H1 (cell line): Measurements from ENCODE around the gene SEPTIN5. TPM values are rescaled to one million over a fixed set of nuclear protein-coding genes. Genes with fewer than 3 reads are reported as not detected.

ENCODE experiments used
- CTCF ChIA-PET: fragments of 300-600 bp; sonication (Branson Sonifier 250); formaldehyde crosslinking; loops from one replicate; lab custom pipeline; 2021; ENCODE audit not compliant: partially characterized antibody; lab: Charles Lee
- POLR2A ChIA-PET: fragments of 300-600 bp; sonication (Branson Sonifier 250); formaldehyde crosslinking; loops from one replicate; lab custom pipeline; 2021; ENCODE audit warnings: inconsistent platforms; ENCODE audit not compliant: partially characterized antibody; lab: Charles Lee
- DNase-seq, 2 experiments: peaks; one replicate each; pipeline versions ENCODE4 v3.0.0 to v3.0.0-alpha.2; 2010 to 2022; ENCODE audit warnings: low spot score in 2 of 2, low read depth in 1 of 2, mixed read lengths in 1 of 2
- FAIRE-seq: peaks from 2 replicates; lab custom pipeline; 2011; peaks lifted over from hg19 to GRCh38; lab: Jason Lieb, UNC
- H2AFZ ChIP-seq: 2 replicates; pipeline ENCODE4 v1.8.1; 2012; ENCODE audit warnings: low read length, inconsistent platforms
- H2AK5ac ChIP-seq: 2 replicates; pipeline ENCODE4 v1.6.1; 2013; ENCODE audit warnings: low read depth, low read length
- H2BK120ac ChIP-seq: replicated peaks from 2 replicates; pipeline ENCODE3; 2013; ENCODE audit warnings: low read depth, low read length, inconsistent platforms
- H2BK12ac ChIP-seq: 2 replicates; pipeline ENCODE4 v1.6.1; 2013; ENCODE audit warnings: low read depth, low read length
- H2BK15ac ChIP-seq: 2 replicates; pipeline ENCODE4 v1.6.1; 2013; ENCODE audit warnings: low read length
- H2BK20ac ChIP-seq: 2 replicates; pipeline ENCODE4 v1.6.1; 2013; ENCODE audit warnings: low read length
- H2BK5ac ChIP-seq: 2 replicates; pipeline ENCODE4 v1.6.1; 2013; ENCODE audit warnings: low read depth, low read length
- H3K14ac ChIP-seq: 2 replicates; pipeline ENCODE4 v1.6.1; 2013; ENCODE audit warnings: inconsistent platforms; ENCODE audit not compliant: insufficient read length
- H3K18ac ChIP-seq: 2 replicates; pipeline ENCODE4 v1.6.1; 2013; ENCODE audit warnings: low read length; ENCODE audit errors: extremely low read depth
- H3K23ac ChIP-seq: 2 replicates; pipeline ENCODE4 v1.6.1; 2013; ENCODE audit warnings: inconsistent platforms; ENCODE audit not compliant: insufficient read length
- H3K23me2 ChIP-seq: 2 replicates; pipeline ENCODE4 v1.6.1; 2013; ENCODE audit warnings: low read depth, low read length
- H3K27ac ChIP-seq: 2 replicates; pipeline ENCODE4 v1.6.1; 2011; ENCODE audit warnings: low read depth, low read length, inconsistent platforms
- H3K27me3 ChIP-seq, 4 experiments: replicated peaks in 1 of 4; 1 replicate in 1 of 4; 2 replicates in 3 of 4; pipeline versions ENCODE4 v1.6.1 to v1.8.1; 2011 to 2013; ENCODE audit warnings: low read length in 3 of 4, mild to moderate bottlenecking in 3 of 4, inconsistent platforms in 2 of 4, mixed read lengths in 2 of 4, moderate library complexity in 1 of 4; ENCODE audit not compliant: control insufficient read depth in 3 of 4, insufficient read depth in 3 of 4; ENCODE audit errors: extremely low read depth in 1 of 4
- H3K36me3 ChIP-seq, 4 experiments: 2 replicates each; pipeline versions ENCODE4 v1.6.1 to v1.8.1; 2011 to 2013; ENCODE audit warnings: mild to moderate bottlenecking in 4 of 4, low read length in 3 of 4, moderate library complexity in 2 of 4, control low read depth in 1 of 4, inconsistent platforms in 1 of 4; ENCODE audit not compliant: insufficient read depth in 4 of 4, control insufficient read depth in 2 of 4
- H3K4ac ChIP-seq: replicated peaks from 2 replicates; pipeline ENCODE3; 2013; ENCODE audit warnings: low read length, low read depth, mixed read lengths, inconsistent platforms; ENCODE audit not compliant: insufficient read length
- H3K4me1 ChIP-seq, 4 experiments: replicated peaks in 1 of 4; 1 replicate in 1 of 4; 2 replicates in 3 of 4; pipeline versions ENCODE4 v1.6.1 to v1.8.1; 2011 to 2013; ENCODE audit warnings: low read length in 3 of 4, inconsistent platforms in 2 of 4, mixed read lengths in 1 of 4; ENCODE audit not compliant: insufficient read depth in 4 of 4, control insufficient read depth in 3 of 4
- H3K4me2 ChIP-seq, 2 experiments: 2 replicates each; pipeline versions ENCODE4 v1.6.1 to v1.8.1; 2011 to 2013; ENCODE audit warnings: low read depth in 2 of 2, low read length in 2 of 2, control low read depth in 1 of 2, inconsistent platforms in 1 of 2, mild to moderate bottlenecking in 1 of 2; ENCODE audit not compliant: insufficient read depth in 1 of 2
- H3K4me3 ChIP-seq, 4 experiments: fragments of 200-600, 300-600 bp in 1 of 4; sonication (generic), shearing (Covaris generic), sonication (Bioruptor Twin) in 1 of 4; 2 replicates each; pipeline versions ENCODE4 v1.5.1 to v1.8.1; 2011 to 2016; ENCODE audit warnings: low read length in 4 of 4, low read depth in 3 of 4, control low read depth in 2 of 4, inconsistent platforms in 2 of 4, mild to moderate bottlenecking in 2 of 4, mixed read lengths in 1 of 4, moderate library complexity in 1 of 4; ENCODE audit not compliant: insufficient read depth in 2 of 4; ENCODE audit errors: extremely low read depth in 1 of 4
- H3K56ac ChIP-seq: replicated peaks from 2 replicates; pipeline ENCODE3; 2013; ENCODE audit warnings: low read depth, mild to moderate bottlenecking, mixed read lengths, low read length, inconsistent platforms; ENCODE audit not compliant: insufficient read length
- H3K79me1 ChIP-seq: 2 replicates; pipeline ENCODE4 v1.6.1; 2013; ENCODE audit warnings: low read depth, low read length, control low read depth
- H3K79me2 ChIP-seq, 2 experiments: 2 replicates each; pipeline versions ENCODE4 v1.6.1 to v1.8.1; 2012 to 2013; ENCODE audit warnings: low read length in 2 of 2, mild to moderate bottlenecking in 2 of 2, inconsistent platforms in 1 of 2; ENCODE audit not compliant: insufficient read depth in 2 of 2, control insufficient read depth in 1 of 2
- H3K9ac ChIP-seq, 4 experiments: replicated peaks in 1 of 4; 1 replicate in 1 of 4; 2 replicates in 3 of 4; pipeline versions ENCODE4 v1.6.1 to v1.8.1; 2011 to 2013; ENCODE audit warnings: low read depth in 3 of 4, low read length in 3 of 4, control low read depth in 2 of 4, mild to moderate bottlenecking in 2 of 4, moderate library complexity in 2 of 4, inconsistent platforms in 1 of 4; ENCODE audit errors: extremely low read depth in 1 of 4
- H3K9me3 ChIP-seq, 2 experiments: 2 replicates each; pipeline versions ENCODE4 v1.6.1 to v1.8.1; 2012 to 2013; ENCODE audit warnings: mild to moderate bottlenecking in 2 of 2, moderate library complexity in 2 of 2, control low read depth in 1 of 2, inconsistent platforms in 1 of 2, low read depth in 1 of 2, low read length in 1 of 2, mixed read lengths in 1 of 2; ENCODE audit not compliant: insufficient read depth in 2 of 2
- H4K20me1 ChIP-seq, 2 experiments: replicated peaks in 1 of 2; 2 replicates each; pipeline versions ENCODE3 to v1.8.1; 2011 to 2013; ENCODE audit warnings: inconsistent platforms in 2 of 2, low read length in 2 of 2, mild to moderate bottlenecking in 1 of 2; ENCODE audit not compliant: insufficient read depth in 2 of 2, control insufficient read depth in 1 of 2
- H4K5ac ChIP-seq: 2 replicates; pipeline ENCODE4 v1.6.1; 2013; ENCODE audit warnings: low read length, low read depth, mixed read lengths, inconsistent platforms; ENCODE audit not compliant: insufficient read length
- H4K8ac ChIP-seq: 2 replicates; pipeline ENCODE4 v1.8.0; 2013; ENCODE audit warnings: mild to moderate bottlenecking, moderate library complexity, low read length, inconsistent platforms; ENCODE audit not compliant: insufficient read depth; ENCODE audit errors: extremely low read depth
- H4K91ac ChIP-seq: replicated peaks from 2 replicates; pipeline ENCODE3; 2013; ENCODE audit warnings: low read length, mixed read lengths, inconsistent platforms; ENCODE audit not compliant: insufficient read length
- MAX ChIP-seq: IDR thresholded peaks from 2 replicates; pipeline ENCODE4 v1.6.1; 2012; ENCODE audit warnings: inconsistent platforms
- POLR2A ChIP-seq, 2 experiments: IDR thresholded peaks; 1 replicate in 1 of 2; 2 replicates in 1 of 2; pipeline ENCODE4 v1.6.1; 2011; ENCODE audit warnings: low read depth in 2 of 2, low read length in 2 of 2, mild to moderate bottlenecking in 2 of 2; ENCODE audit errors: control extremely low read depth in 1 of 2
- WGBS, 2 experiments: shearing (Covaris generic) in 1 of 2; methylation state at CpG; one replicate each; pipeline versions ENCODE4 v1.1.6 to v1.1.7; 2013 to 2015; ENCODE audit warnings: low lambda C conversion rate in 2 of 2, mixed read lengths in 2 of 2, inconsistent platforms in 1 of 2, low coverage in 1 of 2, missing lambda C conversion rate in 1 of 2; ENCODE audit not compliant: insufficient replicate concordance in 2 of 2, insufficient coverage in 1 of 2, insufficient read length in 1 of 2; ENCODE audit errors: extremely low coverage in 1 of 2, missing lambda C conversion rate in 1 of 2; 5-methylcytosine and 5-hydroxymethylcytosine counted together
- polyA plus RNA-seq, 7 experiments: library from polyadenylated mRNA; depleted of rRNA in 3 of 7; stranded (reverse) in 5 of 7; unstranded in 2 of 7; fragments of >200 nt in 5 of 7; fragments of 200-250 nt in 2 of 7; gene quantifications; 1 replicate in 5 of 7; 2 replicates in 1 of 7; 4 replicates in 1 of 7; pipeline versions ENCODE4 v1.2.1 to v1.2.3, GENCODE V29; 2011 to 2013; ENCODE audit warnings: missing spikeins in 2 of 7, mixed read lengths in 2 of 7
- total RNA-seq: library from RNA; stranded (reverse); fragmentation: NEBNext Ultra II Directional; extraction: Animal tissue kit (Norgen Biotek cat#: 25700); gene quantifications from 2 replicates; pipeline ENCODE4 v1.2.1, GENCODE V29; 2021

The SEPTIN5 gene
- total and polyA plus RNA-seq, 2 of the 8 experiments (the other 6 are each of a cell fraction or from before 2014, with no cell fraction given), result 6.0 to 8.6 TPM

GRCh38 chr22:19749876-19750275, 35.6 kb downstream of the SEPTIN5 start:
- Histone ChIP-seq H2BK5ac (0 out of 2 replicates have a peak overlapping the region, but pooled peaks have one; percentile 35), H4K5ac (no peak overlapping the region), H2BK20ac (no peak overlapping the region), H3K27me3 (peaks cover 17 to 30% (median 26%) of the 10 kb centered on the region in 4 experiments), H3K79me1 (no peaks in the 10 kb centered on the region), H3K4me2 (no peak overlapping the region), H2BK12ac (peak overlapping the region; percentile 39; the same call in 1 of the 2 replicates), H3K9ac (no peak overlapping the region), H3K18ac (no peak overlapping the region), H3K9me3 (no peaks in the 10 kb centered on the region), H3K4me3 (no peak overlapping the region), H3K23me2 (no peaks in the 10 kb centered on the region; the same call in 1 of the 2 replicates), H3K27ac (no peak overlapping the region), H4K8ac (no peak overlapping the region; the same call in 1 of the 2 replicates), H3K56ac (no peak overlapping the region), H4K20me1 (peaks cover 2 to 8% of the 10 kb centered on the region in 2 experiments), H2AFZ (no peak overlapping the region), H4K91ac (no peak overlapping the region), H2AK5ac (no peak overlapping the region), H3K79me2 (no peaks in the 10 kb centered on the region), H3K4ac (no peak overlapping the region), H3K36me3 (no peaks in the 10 kb centered on the region), H3K4me1 (peaks cover 0 to 10% (median 5%) of the 10 kb centered on the region in 4 experiments; a peak in 3 of 7 replicates), H3K23ac (no peak overlapping the region), H2BK15ac (no peak overlapping the region), H3K14ac (no peak overlapping the region), H2BK120ac (no peak overlapping the region)
- no peak for DNase-seq
- TF ChIP-seq POLR2A (IDR thresholded peaks at IDR 0.05; ENCODE audit: control extremely low read depth in 1 of 2, low read depth in 2 of 2, low read length in 2 of 2) (no peak), MAX (no peak)
- FAIRE-seq, result no peak
- ChIA-PET CTCF (interaction anchor here (0.9 to 16.5 kb wide), 4 partner anchors 14 to 26 kb away, joined by 3 to 168 read pairs (median 4); partner anchors contain the start of gene GP1BB), POLR2A (interaction anchor here (1.2 kb wide), 1 partner anchor 12 kb away, joined by 4 read pairs; no protein-coding TSS in a partner anchor)
- 84% methylated on average over 5 of the region's 12 CpGs; no CpG with 5 or more reads in 1 of the 2 experiments for WGBS, 2 experiments
